GM12872 (cell line): ENCODE results near the gene PASD1.

ENCODE experiments used
- CTCF ChIP-seq: IDR thresholded peaks from 3 replicates; pipeline ENCODE4 v1.5.1; 2011; ENCODE audit warnings: low read depth, mild to moderate bottlenecking, low read length, moderate library complexity; ENCODE audit not compliant: insufficient read depth

Gene PASD1

GRCh38 chrX:151711154-151711553, 147.7 kb downstream of the PASD1 start:
- TF ChIP-seq CTCF, result no peak

GRCh38 chrX:151711787-151712186, 148.3 kb downstream of the PASD1 start:
- TF ChIP-seq CTCF, result no peak

- TF ChIP-seq CTCF, result no peak
Measured at GRCh38 chrX:151712253-151712652, 148.8 kb downstream of the PASD1 start.

- peak; percentile 67 for TF ChIP-seq CTCF
Measured at GRCh38 chrX:151713849-151714248, 150.4 kb downstream of the PASD1 start.

GRCh38 chrX:151714362-151714761, 150.9 kb downstream of the PASD1 start:
- TF ChIP-seq CTCF, result no peak

GRCh38 chrX:151715752-151716151, 152.3 kb downstream of the PASD1 start, which contains the start of gene FATE1:
Gene FATE1 (plus strand): TSS chrX:151716035. CDS start chrX:151716120, 85 bp downstream.
- no peak for TF ChIP-seq CTCF

GRCh38 chrX:151722241-151722846, 158.9 kb downstream of the PASD1 start:
- TF ChIP-seq CTCF, result no peak
